HepG2 (cell line): ENCODE results near the gene FEM1B. TPM values are rescaled to one million over a fixed set of nuclear protein-coding genes. Genes with fewer than 3 reads are reported as not detected.

Experiments used
- ATAC-seq: fragments of 200-7000 bp; cut with Tn5 transposase; 3 replicates; pipeline ENCODE4 v1.9.1; 2020; ENCODE audit warnings: mild to moderate bottlenecking, moderate library complexity
- BruUV-seq: library from RNA; stranded (reverse); fragments of 400-500 nt; replicated peaks from 2 replicates; lab custom pipeline; 2021; lab: Mats Ljungman, UMichigan
- CTCF ChIA-PET: fragments of 300-600 bp; formaldehyde crosslinking; extraction: SDS; loops from one replicate; lab custom pipeline; 2021; ENCODE audit warnings: low total read pairs, inconsistent platforms, low intra/inter-chr PET ratio; lab: Yijun Ruan, JAX
- POLR2A ChIA-PET: fragments of 350-600 bp; sonication (Branson Sonifier 250); formaldehyde crosslinking; loops from one replicate; lab custom pipeline; 2020; ENCODE audit warnings: antibody characterized with exemption, inconsistent platforms; lab: Yijun Ruan, JAX
- DNase-seq: peaks from one replicate; pipeline ENCODE4 v3.0.0-alpha.2; 2015; ENCODE audit warnings: low spot score
- FAIRE-seq: peaks from 3 replicates; lab custom pipeline; 2011; peaks lifted over from hg19 to GRCh38; lab: Jason Lieb, UNC
- H2AFZ ChIP-seq: one replicate; pipeline ENCODE4 v1.6.1; 2011; ENCODE audit warnings: low read length, inconsistent platforms
- H3K27ac ChIP-seq: fragments of 300-600 bp; 3 replicates; pipeline ENCODE4 v1.8.0; 2011; ENCODE audit warnings: mixed run types, mild to moderate bottlenecking, mixed read lengths, low read length, inconsistent platforms; ENCODE audit not compliant: insufficient read depth; ENCODE audit errors: extremely low read length
- H3K27me3 ChIP-seq, 2 experiments: fragments of 200-600 bp in 1 of 2; 2 replicates in 1 of 2; 3 replicates in 1 of 2; pipeline versions ENCODE4 v1.6.0 to v1.8.0; 2011; ENCODE audit warnings: low read length in 2 of 2, mild to moderate bottlenecking in 2 of 2, moderate library complexity in 2 of 2, inconsistent platforms in 1 of 2; ENCODE audit not compliant: insufficient read depth in 2 of 2, control insufficient read depth in 1 of 2
- H3K36me3 ChIP-seq, 2 experiments: fragments of 200-600 bp in 1 of 2; replicated peaks in 1 of 2; 2 replicates in 1 of 2; 3 replicates in 1 of 2; pipeline versions ENCODE4 v1.5.1 to v1.8.0; 2011; ENCODE audit warnings: low read length in 2 of 2, inconsistent platforms in 1 of 2; ENCODE audit not compliant: insufficient read depth in 2 of 2, control insufficient read depth in 1 of 2
- H3K4me1 ChIP-seq: 2 replicates; pipeline ENCODE4 v1.5.1; 2012; ENCODE audit warnings: low read length, inconsistent platforms; ENCODE audit not compliant: insufficient read depth
- H3K4me2 ChIP-seq: 2 replicates; pipeline ENCODE4 v1.6.0; 2011; ENCODE audit warnings: low read depth, low read length, inconsistent platforms
- H3K4me3 ChIP-seq, 3 experiments: fragments of 200-600 bp in 1 of 3; sonication (generic), shearing (Covaris generic) in 1 of 3; replicated peaks in 1 of 3; 2 replicates each; pipeline ENCODE4 v1.5.1; 2011 to 2016; ENCODE audit warnings: low read length in 3 of 3, inconsistent platforms in 2 of 3, low read depth in 2 of 3, mild to moderate bottlenecking in 2 of 3, control low read depth in 1 of 3, mixed read lengths in 1 of 3; ENCODE audit not compliant: insufficient read depth in 1 of 3
- H3K79me2 ChIP-seq: one replicate; pipeline ENCODE4 v1.6.1; 2011; ENCODE audit warnings: low read length, inconsistent platforms; ENCODE audit not compliant: insufficient read depth
- H3K9ac ChIP-seq: 2 replicates; pipeline ENCODE4 v1.6.0; 2011; ENCODE audit warnings: mild to moderate bottlenecking, low read depth, low read length, inconsistent platforms; ENCODE audit not compliant: insufficient read depth
- H3K9me3 ChIP-seq: 2 replicates; pipeline ENCODE4 v1.5.1; 2012; ENCODE audit warnings: mild to moderate bottlenecking, low read length
- H4K20me1 ChIP-seq: 2 replicates; pipeline ENCODE4 v1.6.0; 2011; ENCODE audit warnings: inconsistent platforms, mild to moderate bottlenecking, low read length, moderate library complexity; ENCODE audit not compliant: insufficient read depth
- CEBPG ChIP-seq: IDR thresholded peaks from 2 replicates; pipeline ENCODE4 v1.6.1; 2016
- EEA1 ChIP-seq: sonication (generic); formaldehyde crosslinking; IDR thresholded peaks from 2 replicates; pipeline ENCODE4 v1.5.1; 2020; ENCODE audit warnings: mild to moderate bottlenecking, missing genetic modification reagents, borderline replicate concordance
- HOXA9 ChIP-seq: sonication (generic); formaldehyde crosslinking; IDR thresholded peaks from 2 replicates; pipeline ENCODE4 v1.8.1; 2022; ENCODE audit warnings: missing genetic modification reagents, mild to moderate bottlenecking, moderate library complexity, borderline replicate concordance
- JUND ChIP-seq: sonication (generic); formaldehyde crosslinking; IDR thresholded peaks from 2 replicates; pipeline ENCODE4 v1.8.0; 2022; ENCODE audit warnings: mild to moderate bottlenecking, missing genetic modification reagents
- KDM6A ChIP-seq: IDR thresholded peaks from 2 replicates; pipeline ENCODE4 v1.6.1; 2016; ENCODE audit warnings: low read depth
- SIX1 ChIP-seq: sonication (generic); formaldehyde crosslinking; IDR thresholded peaks from 2 replicates; pipeline ENCODE4 v1.4.0; 2020; ENCODE audit warnings: missing genetic modification reagents, borderline replicate concordance
- TMF1 ChIP-seq: sonication (generic); formaldehyde crosslinking; IDR thresholded peaks from 2 replicates; pipeline ENCODE4 v1.8.1; 2022; ENCODE audit warnings: low read depth, missing genetic modification reagents
- ZFP41 ChIP-seq: sonication (generic); formaldehyde crosslinking; IDR thresholded peaks from 2 replicates; pipeline ENCODE4 v1.4.0; 2020; ENCODE audit warnings: mild to moderate bottlenecking, missing genetic modification reagents, borderline replicate concordance
- ZNF180 ChIP-seq: sonication (generic); formaldehyde crosslinking; IDR thresholded peaks from 2 replicates; pipeline ENCODE4 v1.4.0; 2020; ENCODE audit warnings: low read depth, missing genetic modification reagents, borderline replicate concordance
- ZNF530 ChIP-seq: sonication (generic); formaldehyde crosslinking; IDR thresholded peaks from 2 replicates; pipeline ENCODE4 v1.5.0; 2020; ENCODE audit warnings: low read depth, mild to moderate bottlenecking, missing genetic modification reagents
- ZNF570 ChIP-seq: sonication (generic); formaldehyde crosslinking; IDR thresholded peaks from 2 replicates; pipeline ENCODE4 v1.4.0; 2020; ENCODE audit warnings: mild to moderate bottlenecking, missing genetic modification reagents, borderline replicate concordance
- ZNF619 ChIP-seq: sonication (generic); formaldehyde crosslinking; IDR thresholded peaks from 2 replicates; pipeline ENCODE4 v1.4.0; 2020; ENCODE audit warnings: mild to moderate bottlenecking, missing genetic modification reagents
- ZSCAN21 ChIP-seq: sonication (generic); formaldehyde crosslinking; IDR thresholded peaks from 2 replicates; pipeline ENCODE4 v1.8.0; 2022; ENCODE audit warnings: mild to moderate bottlenecking, missing genetic modification reagents, moderate library complexity, borderline replicate concordance
- ZSCAN29 ChIP-seq: sonication (generic); formaldehyde crosslinking; conservative IDR thresholded peaks from 2 replicates; pipeline ENCODE4 v1.4.0; 2020; ENCODE audit warnings: mild to moderate bottlenecking, missing genetic modification reagents
- WGBS: methylation state at CpG from one replicate; pipeline ENCODE4 v1.1.6; 2017; ENCODE audit warnings: low lambda C conversion rate; 5-methylcytosine and 5-hydroxymethylcytosine counted together
- in situ Hi-C: cut with HindIII; loops from 2 replicates; pipeline ENCODE4 v1.10.0; 2017; ENCODE audit warnings: low pct_unique_long_range_greater_than_20kb; ENCODE audit not compliant: extremely low pct_ligation_motif_present
- intact Hi-C: fragments of 100-400 bp; cut with micrococcal nuclease; formaldehyde crosslinking; loops from one replicate; pipeline ENCODE4 v1.10.0; 2022; ENCODE audit not compliant: unreplicated experiment
- polyA plus RNA-seq, 8 experiments: library from polyadenylated mRNA; depleted of rRNA in 3 of 8; stranded (reverse) in 7 of 8; unstranded in 1 of 8; fragments of >200 nt; fragmentation: Illumina TruSeq in 4 of 8; extraction: Trizol in 4 of 8; gene quantifications; 2 replicates each; pipeline versions ENCODE4 v1.2.1 to v1.2.3, GENCODE V29; 2011 to 2016; ENCODE audit warnings: low read depth in 4 of 8, missing spikeins in 1 of 8, mixed read lengths in 1 of 8; ENCODE audit not compliant: insufficient read depth in 1 of 8
- total RNA-seq, 5 experiments: library from RNA; depleted of rRNA; stranded (reverse); fragments of >200 nt; fragmentation: Illumina TruSeq; extraction: Trizol; gene quantifications; 2 replicates each; pipeline ENCODE4 v1.2.3, GENCODE V29; 2016; ENCODE audit warnings: low read depth in 1 of 5
- TF ChIP-seq, protein P1 (sequence below): sonication (generic); IDR thresholded peaks from 2 replicates; pipeline ENCODE4 v1.6.1; 2016; ENCODE audit warnings: low read depth, borderline replicate concordance
- TF ChIP-seq, protein P2 (sequence below): sonication (generic); formaldehyde crosslinking; IDR thresholded peaks from 2 replicates; pipeline ENCODE4 v1.5.1; 2020; ENCODE audit warnings: mild to moderate bottlenecking, missing genetic modification reagents, moderate library complexity
- TF ChIP-seq, protein P3 (sequence below): sonication (generic); formaldehyde crosslinking; conservative IDR thresholded peaks from 2 replicates; pipeline ENCODE4 v1.8.0; 2022; ENCODE audit warnings: mild to moderate bottlenecking, moderate library complexity, missing genetic modification reagents
- TF ChIP-seq, protein P4 (sequence below): sonication (generic); formaldehyde crosslinking; IDR thresholded peaks from 2 replicates; pipeline ENCODE4 v1.5.0; 2020; ENCODE audit warnings: mild to moderate bottlenecking, low read depth, missing genetic modification reagents, borderline replicate concordance

FEM1B gene
- total and polyA plus RNA-seq, 2 of the 13 experiments (the other 11 are each of a cell fraction or from before 2014, with no cell fraction given), result 38.1 to 40.0 TPM

DNA sequence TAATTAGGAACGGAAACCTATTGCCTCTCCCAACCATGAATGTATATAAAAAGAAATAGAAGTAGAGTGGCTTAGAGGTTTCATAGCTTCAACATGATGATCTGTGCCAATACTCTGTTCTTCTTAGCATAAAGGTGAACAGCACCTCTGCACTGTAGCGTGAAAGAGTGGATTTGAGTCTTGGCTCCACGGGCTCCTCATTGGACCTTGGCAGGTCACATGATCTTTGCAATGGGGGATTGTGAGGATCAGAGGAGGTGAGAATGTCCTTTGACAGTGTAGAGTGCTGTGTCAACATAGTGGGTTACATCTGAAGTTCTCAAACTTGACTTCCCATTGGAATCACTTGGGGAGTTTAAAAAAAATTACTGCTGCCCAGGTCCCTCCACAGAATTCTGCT lies 51.4 kb downstream of the FEM1B start (continued):
- TF ChIP-seq, protein P1, sequence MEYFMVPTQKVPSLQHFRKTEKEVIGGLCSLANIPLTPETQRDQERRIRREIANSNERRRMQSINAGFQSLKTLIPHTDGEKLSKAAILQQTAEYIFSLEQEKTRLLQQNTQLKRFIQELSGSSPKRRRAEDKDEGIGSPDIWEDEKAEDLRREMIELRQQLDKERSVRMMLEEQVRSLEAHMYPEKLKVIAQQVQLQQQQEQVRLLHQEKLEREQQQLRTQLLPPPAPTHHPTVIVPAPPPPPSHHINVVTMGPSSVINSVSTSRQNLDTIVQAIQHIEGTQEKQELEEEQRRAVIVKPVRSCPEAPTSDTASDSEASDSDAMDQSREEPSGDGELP, result no peak
- TF ChIP-seq, protein P2, sequence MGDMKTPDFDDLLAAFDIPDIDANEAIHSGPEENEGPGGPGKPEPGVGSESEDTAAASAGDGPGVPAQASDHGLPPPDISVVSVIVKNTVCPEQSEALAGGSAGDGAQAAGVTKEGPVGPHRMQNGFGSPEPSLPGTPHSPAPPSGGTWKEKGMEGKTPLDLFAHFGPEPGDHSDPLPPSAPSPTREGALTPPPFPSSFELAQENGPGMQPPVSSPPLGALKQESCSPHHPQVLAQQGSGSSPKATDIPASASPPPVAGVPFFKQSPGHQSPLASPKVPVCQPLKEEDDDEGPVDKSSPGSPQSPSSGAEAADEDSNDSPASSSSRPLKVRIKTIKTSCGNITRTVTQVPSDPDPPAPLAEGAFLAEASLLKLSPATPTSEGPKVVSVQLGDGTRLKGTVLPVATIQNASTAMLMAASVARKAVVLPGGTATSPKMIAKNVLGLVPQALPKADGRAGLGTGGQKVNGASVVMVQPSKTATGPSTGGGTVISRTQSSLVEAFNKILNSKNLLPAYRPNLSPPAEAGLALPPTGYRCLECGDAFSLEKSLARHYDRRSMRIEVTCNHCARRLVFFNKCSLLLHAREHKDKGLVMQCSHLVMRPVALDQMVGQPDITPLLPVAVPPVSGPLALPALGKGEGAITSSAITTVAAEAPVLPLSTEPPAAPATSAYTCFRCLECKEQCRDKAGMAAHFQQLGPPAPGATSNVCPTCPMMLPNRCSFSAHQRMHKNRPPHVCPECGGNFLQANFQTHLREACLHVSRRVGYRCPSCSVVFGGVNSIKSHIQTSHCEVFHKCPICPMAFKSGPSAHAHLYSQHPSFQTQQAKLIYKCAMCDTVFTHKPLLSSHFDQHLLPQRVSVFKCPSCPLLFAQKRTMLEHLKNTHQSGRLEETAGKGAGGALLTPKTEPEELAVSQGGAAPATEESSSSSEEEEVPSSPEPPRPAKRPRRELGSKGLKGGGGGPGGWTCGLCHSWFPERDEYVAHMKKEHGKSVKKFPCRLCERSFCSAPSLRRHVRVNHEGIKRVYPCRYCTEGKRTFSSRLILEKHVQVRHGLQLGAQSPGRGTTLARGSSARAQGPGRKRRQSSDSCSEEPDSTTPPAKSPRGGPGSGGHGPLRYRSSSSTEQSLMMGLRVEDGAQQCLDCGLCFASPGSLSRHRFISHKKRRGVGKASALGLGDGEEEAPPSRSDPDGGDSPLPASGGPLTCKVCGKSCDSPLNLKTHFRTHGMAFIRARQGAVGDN (CRISPR knock-in tag), result no peak
- TF ChIP-seq ZNF180 (CRISPR knock-in tag) (no peak), TMF1 (CRISPR knock-in tag) (no peak), EEA1 (CRISPR knock-in tag) (no peak), CEBPG (no peak)

DNA sequence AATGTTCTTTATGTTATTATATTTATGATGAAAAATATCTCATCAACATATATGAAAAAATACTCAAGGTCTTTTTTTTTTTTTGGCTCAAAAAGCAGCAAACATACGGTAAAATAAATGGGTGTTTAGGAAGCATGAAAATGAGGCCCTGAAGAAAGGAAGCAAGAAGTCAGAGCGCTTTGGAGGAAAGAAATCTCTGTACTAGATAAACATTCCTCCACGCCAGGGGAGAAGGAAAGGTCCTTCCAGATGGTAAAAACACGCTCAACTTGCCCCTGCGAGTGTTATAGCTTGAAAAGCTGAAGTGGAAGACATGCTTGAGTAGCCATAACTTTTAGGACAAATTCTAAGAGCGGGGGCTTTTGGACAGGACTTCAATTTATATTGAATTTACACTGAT lies 52.9 kb downstream of the FEM1B start:
- Histone ChIP-seq H3K27ac (no peak overlapping the region), H4K20me1 (peaks cover 5% of the 10 kb centered on the region; the same call in 1 of the 2 replicates), H3K27me3 (peaks cover 9 to 79% of the 10 kb centered on the region in 2 experiments; a peak in 4 of 5 replicates), H3K4me3 (no peak overlapping the region), H3K9ac (no peak overlapping the region), H3K79me2 (no peaks in the 10 kb centered on the region), H3K4me2 (no peak overlapping the region), H3K36me3 (no peaks in the 10 kb centered on the region), H3K4me1 (no peaks in the 10 kb centered on the region), H3K9me3 (no peaks in the 10 kb centered on the region), H2AFZ (no peak overlapping the region)
- CTCF ChIA-PET, result no interaction called here
- POLR2A ChIA-PET, result no interaction called here
- DNase-seq, result no peak
- in situ Hi-C loops, result no loop called here
- WGBS, result 18% methylated on average over 6 of the region's 6 CpGs
- no peak for ATAC-seq
- intact Hi-C loops, result no loop called here
- BruUV-seq, result no TSS peak
- FAIRE-seq, result no peak
- no peak for TF ChIP-seq ZSCAN29 (CRISPR knock-in tag)
- TF ChIP-seq, protein P3, sequence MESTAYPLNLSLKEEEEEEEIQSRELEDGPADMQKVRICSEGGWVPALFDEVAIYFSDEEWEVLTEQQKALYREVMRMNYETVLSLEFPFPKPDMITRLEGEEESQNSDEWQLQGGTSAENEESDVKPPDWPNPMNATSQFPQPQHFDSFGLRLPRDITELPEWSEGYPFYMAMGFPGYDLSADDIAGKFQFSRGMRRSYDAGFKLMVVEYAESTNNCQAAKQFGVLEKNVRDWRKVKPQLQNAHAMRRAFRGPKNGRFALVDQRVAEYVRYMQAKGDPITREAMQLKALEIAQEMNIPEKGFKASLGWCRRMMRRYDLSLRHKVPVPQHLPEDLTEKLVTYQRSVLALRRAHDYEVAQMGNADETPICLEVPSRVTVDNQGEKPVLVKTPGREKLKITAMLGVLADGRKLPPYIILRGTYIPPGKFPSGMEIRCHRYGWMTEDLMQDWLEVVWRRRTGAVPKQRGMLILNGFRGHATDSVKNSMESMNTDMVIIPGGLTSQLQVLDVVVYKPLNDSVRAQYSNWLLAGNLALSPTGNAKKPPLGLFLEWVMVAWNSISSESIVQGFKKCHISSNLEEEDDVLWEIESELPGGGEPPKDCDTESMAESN, result no peak
- TF ChIP-seq ZSCAN21 (CRISPR knock-in tag), result no peak
- TF ChIP-seq, protein P4, sequence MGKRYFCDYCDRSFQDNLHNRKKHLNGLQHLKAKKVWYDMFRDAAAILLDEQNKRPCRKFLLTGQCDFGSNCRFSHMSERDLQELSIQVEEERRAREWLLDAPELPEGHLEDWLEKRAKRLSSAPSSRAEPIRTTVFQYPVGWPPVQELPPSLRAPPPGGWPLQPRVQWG (CRISPR knock-in tag), result no peak
- no peak for TF ChIP-seq HOXA9
- no peak for TF ChIP-seq ZFP41 (CRISPR knock-in tag)
- TF ChIP-seq SIX1 (CRISPR knock-in tag), result no peak
- no peak for TF ChIP-seq KDM6A (CRISPR knock-in tag)
- TF ChIP-seq ZNF530, result no peak
- no peak for TF ChIP-seq ZNF619 (CRISPR knock-in tag)
- no peak for TF ChIP-seq ZNF570 (CRISPR knock-in tag)
- no peak for TF ChIP-seq JUND (CRISPR knock-in tag)
